NCI-H2227 (cell line): ENCODE results near the gene GPR78.

Source experiments
- DNase-seq: peaks from one replicate; lab custom pipeline; 2025; ENCODE audit not compliant: unreplicated experiment; lab: John Stamatoyannopoulos, UW

The GPR78 gene

DNA sequence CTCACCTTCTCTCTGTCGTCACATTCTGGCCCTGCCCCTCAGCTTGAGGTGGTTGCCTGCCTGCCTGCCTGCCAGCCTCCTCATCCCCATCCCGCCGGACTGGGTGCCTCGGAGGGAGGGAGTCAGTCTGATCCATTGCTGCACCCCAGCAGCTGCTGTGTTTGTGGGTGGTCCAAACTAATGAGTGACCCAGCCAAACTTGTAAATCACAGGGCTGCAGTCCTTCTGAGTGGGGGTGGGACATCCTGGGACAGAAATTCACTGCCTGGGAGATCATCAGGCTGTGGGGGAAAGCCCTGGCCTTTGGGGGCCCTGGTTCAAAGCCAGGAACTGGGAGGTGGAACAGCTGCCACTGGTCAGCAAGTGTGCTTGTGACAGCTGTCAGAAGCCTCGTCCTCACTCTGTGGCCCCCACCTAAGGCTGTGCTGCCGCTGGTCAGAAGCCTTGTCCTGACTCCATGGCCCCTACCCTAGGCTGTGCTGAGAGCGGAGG is 5.6 kb downstream of the GPR78 start:
- no peak for DNase-seq

DNA sequence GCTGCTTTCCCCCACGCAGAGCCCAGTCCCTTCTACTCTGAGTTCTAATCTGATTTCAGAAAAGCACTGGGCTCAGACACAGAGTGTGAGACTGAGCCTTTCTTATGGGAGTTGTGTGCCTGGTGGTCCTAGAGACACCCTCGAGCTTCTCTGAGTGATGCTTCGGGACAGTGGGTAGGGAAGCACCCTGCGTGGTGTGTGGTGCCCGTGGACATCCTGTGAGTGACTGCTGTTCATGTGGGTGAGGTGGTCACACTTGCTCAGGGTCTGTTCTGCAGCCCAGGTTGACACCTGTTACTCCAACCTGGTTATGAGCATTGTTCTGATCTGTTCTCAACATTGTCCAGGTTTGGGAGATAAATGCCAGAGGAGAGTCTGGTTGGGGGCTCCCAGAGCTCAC is 6.1 kb downstream of the GPR78 start:
- DNase-seq = no peak

DNA sequence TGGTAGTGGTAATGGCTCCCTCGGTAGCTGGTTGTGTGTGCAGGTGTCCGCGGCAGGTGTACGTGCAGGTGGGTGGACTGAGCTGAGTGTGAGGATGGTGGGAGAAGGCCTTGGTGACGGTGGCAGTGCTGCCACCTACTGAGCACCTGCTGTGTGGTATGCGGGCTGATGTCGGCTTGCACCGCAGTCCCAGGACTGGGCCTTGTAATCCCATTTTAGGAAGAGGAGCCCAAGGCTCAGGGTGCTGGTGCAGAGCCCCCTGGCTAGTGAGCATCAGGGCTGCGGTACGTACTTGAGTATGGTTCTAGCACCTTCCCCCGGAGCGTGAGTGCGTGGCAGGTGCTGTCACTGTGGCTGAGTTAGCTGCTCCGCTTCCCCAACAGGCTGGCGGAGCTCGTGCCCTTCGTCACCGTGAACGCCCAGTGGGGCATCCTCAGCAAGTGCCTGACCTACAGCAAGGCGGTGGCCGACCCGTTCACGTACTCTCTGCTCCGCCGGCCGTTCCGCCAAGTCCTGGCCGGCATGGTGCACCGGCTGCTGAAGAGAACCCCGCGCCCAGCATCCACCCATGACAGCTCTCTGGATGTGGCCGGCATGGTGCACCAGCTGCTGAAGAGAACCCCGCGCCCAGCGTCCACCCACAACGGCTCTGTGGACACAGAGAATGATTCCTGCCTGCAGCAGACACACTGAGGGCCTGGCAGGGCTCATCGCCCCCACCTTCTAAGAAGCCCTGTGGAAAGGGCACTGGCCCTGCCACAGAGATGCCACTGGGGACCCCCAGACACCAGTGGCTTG is 6.7 kb downstream of the GPR78 start:
- no peak for DNase-seq

DNA sequence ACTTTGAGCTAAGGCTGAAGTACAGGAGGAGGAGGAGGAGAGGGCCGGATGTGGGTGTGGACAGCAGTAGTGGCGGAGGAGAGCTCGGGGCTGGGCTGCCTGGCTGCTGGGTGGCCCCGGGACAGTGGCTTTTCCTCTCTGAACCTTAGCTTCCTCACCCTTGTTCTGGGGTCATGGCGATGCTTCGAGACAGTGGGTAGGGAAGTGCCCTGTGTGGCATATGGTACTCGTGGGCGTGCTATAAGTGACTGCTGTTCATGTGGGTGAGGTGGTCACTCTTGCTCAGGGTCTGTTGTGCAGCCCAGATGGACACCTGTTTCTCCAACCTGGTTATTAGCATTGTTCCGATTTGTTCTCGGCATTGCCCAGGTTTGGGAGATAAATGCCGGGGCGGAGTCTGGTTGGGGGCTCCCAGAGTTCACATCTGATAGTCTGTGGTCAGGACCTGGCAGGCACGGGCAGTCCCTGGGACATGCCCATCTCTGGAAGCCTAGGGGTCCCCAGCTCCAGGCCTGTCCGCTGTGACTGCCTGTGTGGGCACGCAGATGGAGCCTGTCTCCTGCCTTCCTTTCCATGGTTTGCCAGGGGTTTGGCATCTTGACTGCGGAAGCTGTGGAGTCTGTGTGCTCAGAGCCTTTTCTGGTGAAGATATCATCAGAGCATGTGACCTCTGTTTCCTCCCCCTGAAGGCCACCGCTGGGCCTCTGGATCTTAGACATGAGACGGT is 7.4 kb downstream of the GPR78 start:
- no peak for DNase-seq

DNA sequence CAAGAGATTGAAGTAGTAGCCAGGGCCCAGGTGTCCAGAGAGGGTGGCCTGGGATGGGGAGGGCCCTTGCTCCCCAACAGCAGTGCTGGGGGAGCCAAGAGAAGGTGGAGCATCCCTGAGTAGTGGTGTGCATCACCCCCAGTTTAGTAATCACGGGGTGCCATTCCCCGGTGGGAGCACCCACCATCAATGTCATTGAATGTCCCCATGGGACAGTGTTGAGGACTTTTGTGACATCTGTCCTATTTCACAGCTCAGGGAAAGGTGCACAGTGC is 7.9 kb downstream of the GPR78 start:
- no peak for DNase-seq

DNA sequence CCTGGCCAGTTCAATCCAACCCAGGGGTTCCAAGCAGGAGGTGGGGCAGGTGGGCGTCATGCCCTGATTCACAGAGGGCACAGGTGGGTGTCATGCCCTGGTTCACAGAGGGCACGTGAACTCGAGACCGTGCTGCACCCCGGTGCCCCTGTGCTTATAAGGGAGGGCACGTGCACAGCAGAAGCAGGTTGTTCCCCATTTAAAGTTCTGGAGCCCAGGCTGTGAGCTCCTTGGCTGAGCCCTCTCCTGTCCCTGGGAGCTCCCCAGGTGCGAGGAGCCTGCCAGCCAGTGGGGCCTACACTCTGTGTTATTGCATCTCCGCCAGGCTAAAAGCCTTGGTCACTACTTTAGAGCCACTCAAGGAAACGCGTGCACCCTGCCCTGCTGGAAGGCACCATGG is 9.1 kb downstream of the GPR78 start:
- no peak for DNase-seq

DNA sequence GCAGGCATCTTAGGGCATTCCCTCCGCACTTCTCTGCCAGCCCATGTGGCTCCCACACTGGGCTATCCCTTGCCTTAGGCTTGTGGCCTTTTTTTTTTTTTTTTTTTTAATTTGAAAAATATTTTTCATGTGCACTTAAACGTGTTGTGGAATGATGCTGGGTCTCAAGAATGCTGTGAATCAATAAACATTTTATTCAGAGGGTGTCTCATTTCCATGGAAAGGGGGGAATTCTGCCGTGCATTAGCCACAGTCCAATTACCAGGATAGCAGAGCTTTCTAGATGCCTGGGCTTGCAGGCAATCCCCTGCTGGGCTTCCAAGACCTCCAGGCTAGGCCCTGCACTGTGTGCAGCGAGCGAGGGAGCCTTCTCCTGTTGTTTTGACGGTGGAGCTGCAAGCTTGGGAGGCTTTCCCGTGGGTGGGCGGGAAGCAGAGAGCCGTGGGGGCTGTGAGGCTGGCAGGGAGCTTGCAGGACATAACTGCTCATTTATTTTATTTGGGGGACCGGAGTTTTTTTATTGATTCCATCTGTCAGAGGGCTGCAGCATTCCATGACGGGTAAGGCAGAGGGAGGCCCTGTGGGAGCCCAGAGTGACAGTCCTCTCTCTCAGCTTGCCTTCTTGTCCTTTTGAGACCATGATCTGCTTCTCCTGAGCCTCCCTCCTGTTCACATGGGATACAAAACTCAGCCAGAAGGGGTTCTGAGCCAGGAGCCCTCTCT is 9.8 kb downstream of the GPR78 start:
- no peak for DNase-seq

DNA sequence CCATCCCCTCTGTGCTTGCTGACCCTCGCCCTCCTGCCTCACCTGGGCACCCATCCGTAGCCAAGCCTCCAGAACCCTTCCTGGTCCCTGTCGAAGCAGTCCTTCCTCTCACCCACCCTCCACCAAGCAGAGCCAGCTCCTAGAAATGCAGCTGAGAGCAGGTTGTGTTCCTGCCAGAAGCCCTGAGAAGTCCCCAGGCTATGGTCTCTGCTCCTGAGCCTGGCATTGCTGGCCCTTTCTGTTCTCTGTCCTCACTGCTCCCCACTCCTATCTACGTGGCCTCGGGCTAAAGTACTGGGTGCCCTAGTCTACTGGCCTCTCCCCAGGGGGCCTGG is 10.3 kb downstream of the GPR78 start:
- DNase-seq = no peak

DNA sequence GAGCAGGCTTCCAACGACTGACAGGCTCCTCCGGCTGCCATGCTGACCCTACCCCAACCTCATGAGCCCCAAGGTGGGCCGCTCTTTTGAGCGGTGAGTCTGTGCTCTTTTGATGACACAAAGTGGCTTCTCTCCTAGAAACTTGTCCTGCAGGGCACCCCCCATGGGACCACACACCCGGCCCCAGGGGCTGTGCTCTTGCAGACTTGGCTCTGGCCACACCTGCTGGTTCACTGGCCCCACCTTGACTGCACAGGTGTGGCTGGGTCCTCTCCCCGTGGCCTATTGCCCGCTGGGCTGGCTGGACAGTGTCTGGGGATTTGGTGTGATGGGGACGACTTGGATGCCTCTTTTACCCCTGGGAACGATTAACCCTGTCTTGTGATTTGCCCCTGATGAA is 10.9 kb downstream of the GPR78 start:
- no peak for DNase-seq

DNA sequence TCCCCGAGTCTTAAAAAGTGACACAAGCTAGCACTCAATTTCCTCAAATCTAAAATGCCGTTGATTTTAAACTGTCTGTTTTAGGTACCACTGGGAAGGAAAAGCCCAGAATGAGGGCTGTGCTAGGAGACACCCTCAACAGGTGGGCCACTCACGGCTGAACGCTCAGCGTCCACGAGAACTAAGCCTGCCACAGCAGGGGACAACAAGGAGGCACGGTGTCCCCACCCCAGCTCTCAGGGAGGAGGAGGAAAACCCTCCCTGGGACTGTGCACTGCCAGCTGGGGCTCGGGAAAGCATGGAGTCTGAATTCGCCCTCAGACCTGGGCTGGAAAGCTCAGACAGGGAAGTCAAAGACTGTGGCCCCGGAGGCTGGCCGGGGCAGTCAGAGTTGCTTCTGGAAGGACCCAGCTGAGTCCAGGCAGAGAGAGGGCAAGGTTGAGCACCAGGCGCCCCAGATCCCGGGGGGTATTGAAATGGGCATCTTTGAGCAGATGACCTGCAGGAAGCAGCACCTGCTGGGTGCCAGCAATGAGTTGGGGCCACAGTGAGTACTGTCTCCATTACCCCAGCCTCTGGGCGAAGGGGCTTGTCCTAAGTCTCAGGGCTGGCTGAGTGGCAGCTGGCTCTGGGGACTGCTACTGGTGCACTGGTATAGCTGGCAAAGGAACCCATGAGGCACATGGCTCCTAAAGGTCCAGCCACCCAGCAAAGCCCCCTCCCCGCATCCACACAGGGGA is 11.6 kb downstream of the GPR78 start:
- no peak for DNase-seq

DNA sequence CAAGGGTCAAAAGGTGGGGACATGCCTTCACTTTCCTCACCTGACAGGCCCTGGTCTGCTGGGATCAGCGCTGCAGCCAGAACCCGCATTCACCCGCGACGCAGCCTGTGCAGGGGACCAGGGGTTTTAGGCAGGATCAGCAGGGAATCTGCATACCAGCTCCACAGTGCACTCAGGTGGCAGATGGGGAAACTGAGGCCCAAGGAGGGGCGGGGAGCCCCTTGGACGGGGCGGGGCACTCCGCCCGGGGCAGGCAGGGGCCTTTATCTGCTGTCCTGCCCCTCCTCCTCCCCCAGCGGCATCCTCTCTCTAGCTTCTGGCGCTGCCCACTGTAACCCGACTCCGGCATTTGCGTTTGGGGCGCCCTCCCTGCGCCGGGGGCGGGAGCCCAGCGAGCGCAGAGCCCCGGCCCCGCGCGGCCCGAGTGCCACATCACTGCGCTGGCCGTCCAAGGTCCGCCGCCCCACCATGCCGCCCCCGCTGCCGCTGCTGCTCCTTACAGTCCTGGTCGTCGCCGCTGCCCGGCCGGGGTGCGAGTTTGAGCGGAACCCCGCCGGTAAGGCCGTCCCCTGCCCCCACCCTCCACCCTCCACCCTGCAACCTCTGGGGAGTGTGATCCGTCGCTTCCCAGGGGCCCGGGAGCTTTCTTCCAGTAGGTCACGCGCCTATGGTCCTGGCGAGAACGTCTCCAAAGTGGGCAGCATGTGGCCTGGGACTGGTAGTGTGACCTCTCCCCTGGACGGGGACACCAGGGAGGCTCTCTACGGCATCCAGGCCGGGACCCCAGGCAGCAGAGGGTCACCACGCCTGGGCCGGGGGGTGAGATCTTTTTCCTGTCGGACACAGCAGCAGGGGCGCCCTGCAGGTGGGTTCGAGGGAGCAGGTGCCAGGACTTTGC is 12.4 kb downstream of the GPR78 start, which contains the start of gene CPZ:
Gene CPZ (plus strand): TSS at position 400 of the 898 bp plus-strand sequence. CDS start 69 bp downstream, at position 469.
- no peak for DNase-seq

DNA sequence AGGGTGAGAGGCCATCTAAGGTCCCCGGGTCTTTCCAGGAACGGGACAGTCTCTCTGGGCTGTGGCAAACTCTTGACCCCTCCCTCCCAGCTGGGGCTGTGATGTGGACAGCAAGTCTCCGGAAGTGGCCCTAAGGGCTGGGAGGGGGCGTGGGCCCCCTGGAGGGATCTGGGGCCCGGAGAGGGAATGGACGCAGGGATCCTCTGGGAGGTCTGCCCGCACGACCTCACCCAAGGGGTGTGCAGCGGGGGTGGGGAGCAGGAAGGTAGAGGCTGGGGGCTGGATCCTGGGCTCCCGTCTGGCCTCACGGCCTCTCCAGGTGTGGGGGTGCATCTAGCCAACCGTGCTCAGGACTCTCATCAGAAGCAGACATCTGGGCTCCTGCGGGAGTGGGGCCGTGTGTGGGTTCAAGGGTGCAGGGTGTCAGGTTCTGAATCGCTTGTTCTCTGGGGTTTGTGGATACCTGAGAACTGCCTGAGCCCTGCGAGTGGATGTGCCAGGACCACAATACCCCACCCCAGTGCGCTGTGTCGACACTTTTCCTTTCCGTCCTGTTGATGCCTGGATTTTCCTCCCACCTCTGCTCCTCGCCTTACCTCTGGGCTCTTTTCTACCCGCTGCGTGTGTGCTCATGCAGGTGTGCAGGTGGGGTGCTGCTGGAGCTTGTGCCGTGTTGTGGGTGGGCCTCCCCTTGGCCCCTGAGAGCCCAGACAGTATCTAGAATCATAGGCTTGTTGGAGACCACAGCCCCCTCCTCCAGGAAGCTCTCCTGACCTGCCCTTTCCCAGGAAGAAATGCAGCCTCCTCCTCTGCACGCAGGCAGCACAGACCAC is 13.3 kb downstream of the GPR78 start:
- DNase-seq = no peak

DNA sequence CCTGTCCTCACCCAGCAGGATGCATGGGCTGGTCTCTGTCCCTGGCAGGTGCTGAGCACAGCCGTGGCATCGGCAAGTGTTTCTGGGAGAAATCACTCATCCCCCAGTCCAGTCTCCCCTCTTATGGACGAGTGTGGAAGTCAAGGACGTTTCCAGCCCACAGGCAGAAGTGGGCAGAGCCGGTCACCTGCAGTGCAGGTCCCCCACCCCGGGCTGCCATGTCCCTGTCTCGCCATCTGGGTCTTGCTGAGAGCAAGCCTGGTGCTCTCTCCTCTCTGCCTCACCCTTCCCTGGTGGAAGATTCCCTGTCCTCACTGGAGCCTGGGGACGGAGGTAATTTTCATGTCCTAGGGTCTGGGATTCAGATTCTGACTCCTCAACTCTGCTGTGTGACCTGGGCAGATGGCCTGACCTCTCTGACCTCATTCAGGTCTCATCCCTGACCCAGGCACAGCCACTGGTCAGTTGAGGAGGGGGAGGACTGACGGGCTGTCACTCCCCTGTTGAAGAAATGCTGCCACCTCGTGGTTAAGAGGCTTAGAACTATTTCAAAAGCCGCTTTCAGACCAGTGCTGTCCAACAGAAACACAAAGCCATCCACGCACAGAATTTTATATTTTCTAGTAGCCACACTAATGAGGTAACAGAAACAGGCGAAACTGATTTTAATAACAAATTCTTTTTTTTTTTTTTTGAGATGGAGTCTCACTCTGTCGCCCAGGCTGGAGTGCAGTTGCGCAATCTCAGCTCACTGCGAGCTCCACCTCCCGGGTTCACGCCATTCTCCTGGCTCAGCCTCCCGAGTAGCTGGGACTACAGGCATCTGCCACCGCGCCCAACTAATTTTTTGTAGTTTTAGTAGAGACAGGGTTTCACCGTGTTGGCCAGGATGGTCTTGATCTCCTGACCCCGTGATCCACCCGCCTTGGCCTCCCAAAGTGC is 14.2 kb downstream of the GPR78 start:
- peak; percentile 68 for DNase-seq

DNA sequence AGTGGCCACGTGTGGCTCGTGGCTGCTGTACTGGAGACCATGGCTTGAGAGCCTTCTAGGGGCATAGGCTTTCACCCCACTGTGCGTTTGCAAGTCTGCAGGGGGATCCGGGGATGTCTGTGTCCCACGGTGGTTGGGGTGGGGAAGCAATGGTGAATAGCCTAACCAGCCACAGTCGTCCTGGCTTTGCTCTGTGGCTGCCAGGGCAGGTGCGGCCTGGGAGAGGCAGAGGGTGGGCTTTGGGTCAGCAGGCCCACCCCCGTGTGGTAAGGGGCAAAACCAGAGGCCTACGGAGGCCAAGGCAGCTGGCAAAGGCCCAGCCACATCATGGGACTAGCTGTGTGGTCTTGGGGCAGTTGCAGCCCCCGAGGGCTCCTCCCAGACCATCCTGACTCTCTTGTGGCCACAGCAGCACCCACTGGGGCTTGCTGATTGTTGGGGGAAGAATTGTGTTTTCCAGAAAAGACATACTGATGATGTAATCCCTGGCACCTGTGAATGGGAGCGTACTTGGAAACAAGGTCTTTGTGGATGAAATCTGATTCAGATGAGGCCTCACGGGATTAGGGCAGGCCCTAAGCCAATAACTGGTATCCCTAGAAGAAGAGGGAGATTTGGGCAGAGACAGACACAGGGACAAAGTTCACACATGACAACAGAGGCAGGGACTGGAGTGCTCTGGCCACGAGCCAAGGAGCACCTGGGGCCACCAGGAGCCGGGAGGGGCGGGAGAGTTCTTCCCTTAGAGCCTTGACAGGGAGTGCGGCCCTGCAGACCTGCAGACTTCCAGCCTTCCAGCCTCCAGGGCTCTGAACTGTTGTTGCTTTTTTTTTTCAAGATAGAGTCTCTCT is 15.3 kb downstream of the GPR78 start:
- DNase-seq = no peak

DNA sequence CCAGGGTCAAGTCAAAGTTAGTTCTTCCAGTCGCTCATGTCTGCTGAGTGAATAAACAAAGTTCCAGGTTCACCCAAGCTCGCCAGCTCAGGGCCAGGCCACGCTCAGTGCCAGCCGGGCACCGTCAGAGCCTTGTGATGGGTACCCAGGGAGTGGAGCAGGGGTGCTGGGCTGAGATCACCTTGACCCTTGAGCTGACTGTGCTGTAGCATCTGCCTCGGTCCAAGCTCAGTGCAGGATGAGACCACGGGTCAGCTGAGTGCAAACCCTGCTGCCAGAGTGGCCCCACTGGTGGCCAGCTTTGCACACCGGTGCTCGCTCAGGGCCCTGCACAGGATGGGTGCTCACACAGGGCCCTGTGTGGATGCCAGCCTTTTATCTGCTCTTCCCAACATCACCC is 16.7 kb downstream of the GPR78 start:
- DNase-seq = no peak

DNA sequence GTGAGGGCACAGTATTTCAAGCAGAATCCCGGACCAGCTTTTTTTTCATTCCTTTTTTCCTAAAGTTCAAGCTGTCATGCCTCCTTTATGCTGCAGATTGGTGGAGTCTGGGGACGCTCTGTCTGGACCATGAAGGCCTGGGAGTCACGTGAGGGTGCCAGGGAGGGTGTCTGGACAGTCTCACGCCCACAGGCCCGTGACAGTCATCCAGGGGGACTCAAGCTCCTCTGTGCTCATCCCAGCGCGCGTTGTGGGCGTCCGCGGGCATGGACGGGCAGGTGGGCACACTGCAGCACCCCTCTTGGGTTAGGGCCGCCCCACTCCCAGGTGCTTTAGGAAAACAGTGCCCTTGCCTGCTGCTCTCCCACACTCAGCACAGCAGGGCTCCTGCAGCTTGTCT is 17.1 kb downstream of the GPR78 start:
- no peak for DNase-seq

DNA sequence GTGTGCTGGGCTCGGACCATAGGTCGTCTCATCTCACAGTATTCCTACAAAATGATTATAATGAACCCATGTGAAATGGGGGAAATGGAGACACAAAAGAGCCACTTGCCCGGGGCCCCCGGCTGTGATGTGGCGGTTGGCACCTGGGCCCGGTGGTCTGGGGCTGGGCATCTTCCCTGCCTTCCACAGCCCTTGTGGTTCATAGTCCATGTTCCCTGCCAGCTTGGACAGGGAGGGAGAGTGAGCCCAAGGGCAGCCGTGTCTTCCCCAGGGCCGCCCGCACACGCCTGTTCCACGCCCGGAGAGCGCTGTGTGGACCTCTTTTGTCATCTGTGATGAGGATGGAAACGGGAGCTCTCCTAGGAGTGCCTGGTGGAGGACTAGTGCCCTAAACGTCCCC is 17.6 kb downstream of the GPR78 start:
- DNase-seq = no peak
